GM12801 (cell line): ENCODE results near the gene CLEC12A.

Source experiments
- TF ChIP-seq, protein P1 (sequence below): IDR thresholded peaks from one replicate; pipeline ENCODE4 v1.5.1; 2011; ENCODE audit warnings: control low read depth; ENCODE audit not compliant: insufficient read length; ENCODE audit errors: extremely low read depth

CLEC12A gene

DNA sequence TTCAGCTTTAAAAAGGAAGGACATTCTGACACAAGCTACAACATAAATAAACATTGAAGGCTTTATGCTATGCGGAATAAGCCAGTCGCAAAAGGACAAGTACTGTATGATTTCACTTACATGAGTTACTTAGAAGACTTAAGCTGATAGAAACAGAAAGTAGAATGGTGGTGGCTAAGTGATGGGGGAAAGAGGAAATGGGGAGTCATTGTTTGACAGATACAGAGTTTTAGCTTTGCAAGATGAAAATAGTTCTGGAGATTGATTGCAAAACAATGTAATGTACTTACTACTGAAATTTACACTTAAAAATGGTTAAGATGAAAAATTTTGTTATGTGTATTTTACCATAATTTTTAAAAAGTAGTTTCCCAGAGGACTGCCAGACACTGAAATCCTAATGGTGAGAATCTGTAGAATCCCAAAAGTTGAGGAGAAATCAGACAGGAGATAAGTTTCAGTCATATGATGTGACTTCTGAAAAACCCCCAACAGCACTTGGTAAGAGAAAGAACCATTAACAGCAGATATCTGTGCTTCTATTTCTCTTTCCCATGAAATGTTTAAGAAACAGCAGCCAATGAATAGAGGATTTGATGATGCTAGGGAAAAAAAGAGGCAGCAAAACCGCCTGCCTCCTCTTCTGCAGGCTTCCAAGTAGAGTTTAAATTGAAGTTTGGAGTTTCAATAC lies 22.5 kb upstream of the CLEC12A start:
- TF ChIP-seq, protein P1, sequence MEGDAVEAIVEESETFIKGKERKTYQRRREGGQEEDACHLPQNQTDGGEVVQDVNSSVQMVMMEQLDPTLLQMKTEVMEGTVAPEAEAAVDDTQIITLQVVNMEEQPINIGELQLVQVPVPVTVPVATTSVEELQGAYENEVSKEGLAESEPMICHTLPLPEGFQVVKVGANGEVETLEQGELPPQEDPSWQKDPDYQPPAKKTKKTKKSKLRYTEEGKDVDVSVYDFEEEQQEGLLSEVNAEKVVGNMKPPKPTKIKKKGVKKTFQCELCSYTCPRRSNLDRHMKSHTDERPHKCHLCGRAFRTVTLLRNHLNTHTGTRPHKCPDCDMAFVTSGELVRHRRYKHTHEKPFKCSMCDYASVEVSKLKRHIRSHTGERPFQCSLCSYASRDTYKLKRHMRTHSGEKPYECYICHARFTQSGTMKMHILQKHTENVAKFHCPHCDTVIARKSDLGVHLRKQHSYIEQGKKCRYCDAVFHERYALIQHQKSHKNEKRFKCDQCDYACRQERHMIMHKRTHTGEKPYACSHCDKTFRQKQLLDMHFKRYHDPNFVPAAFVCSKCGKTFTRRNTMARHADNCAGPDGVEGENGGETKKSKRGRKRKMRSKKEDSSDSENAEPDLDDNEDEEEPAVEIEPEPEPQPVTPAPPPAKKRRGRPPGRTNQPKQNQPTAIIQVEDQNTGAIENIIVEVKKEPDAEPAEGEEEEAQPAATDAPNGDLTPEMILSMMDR: no peak

DNA sequence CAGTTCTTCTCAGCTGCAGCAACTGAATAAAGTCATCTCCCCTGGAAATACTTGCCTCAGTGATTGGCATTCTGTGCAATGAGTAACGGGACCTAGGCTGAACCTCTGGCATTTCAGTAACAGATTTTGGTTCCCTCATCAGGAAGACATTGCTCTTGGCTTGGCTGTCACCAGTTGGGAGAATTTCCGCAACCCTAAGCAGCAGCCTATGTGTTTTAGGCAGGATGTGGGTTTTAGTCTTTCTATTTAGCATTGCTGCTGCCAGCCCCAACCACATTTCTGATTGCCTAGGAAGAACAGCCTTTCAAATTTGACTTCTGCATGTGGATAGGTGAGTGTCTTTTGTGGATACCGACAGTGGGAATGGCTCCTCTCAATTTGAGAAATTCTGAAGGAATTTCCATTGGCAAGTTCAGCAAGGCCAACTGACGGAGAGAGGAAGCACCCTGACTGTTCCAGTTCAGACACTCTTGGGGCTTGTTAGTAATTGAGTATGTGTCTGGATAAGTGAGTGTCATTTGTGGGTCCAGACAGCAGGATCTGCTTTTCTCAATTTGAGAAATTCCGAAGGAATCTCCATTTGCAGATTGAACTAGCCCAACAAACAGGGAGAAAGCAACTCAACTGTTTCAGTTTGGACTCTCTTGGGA lies 20.1 kb upstream of the CLEC12A start:
- TF ChIP-seq, protein P1: no peak

DNA sequence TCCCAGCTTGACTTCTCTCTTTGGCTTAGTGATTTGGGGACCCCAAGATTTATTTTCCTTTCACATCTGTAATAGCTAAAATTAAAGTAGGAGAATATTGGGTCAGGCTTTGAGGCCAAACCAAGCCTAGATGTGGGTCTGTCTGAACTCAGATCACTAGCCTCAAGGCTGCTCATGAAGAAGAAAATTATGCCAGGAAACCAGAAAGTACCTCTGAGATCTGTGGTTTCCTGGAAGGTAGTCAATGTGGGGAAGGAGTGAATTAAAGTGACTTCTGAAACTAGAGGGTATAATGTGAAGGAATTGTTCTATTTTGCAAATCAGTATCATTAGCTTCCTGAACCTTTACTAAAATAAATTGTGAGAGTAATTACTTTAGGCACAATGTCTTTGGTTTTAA lies 13.4 kb upstream of the CLEC12A start:
- TF ChIP-seq, protein P1: no peak

DNA sequence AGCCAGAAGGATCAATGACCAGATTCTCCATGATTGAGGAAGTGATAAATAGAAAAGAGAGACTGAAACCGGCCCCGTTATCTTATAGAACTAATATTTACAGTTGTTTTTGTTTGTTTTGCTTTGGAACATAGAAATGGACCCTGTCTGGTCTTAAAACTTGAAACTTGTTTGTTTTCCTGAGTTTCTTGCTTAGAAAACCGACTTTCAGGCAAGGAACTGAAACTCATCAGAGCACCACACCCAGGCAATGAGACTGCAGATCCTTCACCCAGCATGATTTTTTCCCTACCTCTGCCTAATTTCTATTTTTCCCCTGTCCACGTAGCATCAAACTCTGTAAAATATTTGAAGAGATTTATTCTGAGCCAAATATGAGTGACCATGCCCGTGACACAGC lies 10.6 kb upstream of the CLEC12A start:
- TF ChIP-seq, protein P1: no peak

DNA sequence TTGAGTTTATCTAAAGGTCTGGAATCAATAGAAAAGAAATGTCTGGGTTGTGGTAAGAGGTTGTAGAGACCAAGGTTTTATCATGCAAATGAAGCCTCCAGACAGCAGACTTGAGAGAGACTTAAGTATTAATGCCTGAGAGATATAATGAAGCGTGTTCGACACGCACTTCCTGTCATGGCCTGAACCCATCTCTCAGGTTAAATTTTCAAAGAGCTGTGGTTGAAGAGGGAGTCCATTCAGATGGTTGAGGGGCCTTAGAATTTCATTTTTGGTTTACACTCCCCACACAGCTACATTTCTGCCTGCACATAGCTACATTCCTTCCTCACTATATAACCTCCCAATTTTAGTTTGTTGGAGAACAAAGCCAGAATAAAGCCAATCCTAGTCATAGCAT lies 10.1 kb upstream of the CLEC12A start:
- TF ChIP-seq, protein P1: no peak

DNA sequence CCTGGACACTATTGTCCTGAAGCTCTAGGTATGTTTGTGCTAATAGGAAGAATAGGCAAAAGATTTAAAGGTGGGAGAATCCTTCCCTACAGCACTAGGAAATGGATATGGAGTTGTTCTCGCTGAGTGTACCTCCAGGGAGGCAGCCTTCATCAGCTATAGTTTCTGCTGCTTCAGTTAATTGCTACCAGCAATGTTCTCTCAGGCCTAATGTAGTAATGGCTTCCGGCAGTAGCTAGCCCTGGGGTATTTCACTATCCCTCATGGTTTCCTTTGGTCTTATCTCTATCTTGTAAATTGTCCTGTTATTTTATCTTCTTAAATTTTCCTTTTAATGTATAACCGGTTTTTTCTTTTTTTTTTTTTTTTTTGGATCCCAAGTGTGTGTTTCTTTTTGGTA lies 9.3 kb upstream of the CLEC12A start:
- TF ChIP-seq, protein P1: no peak

DNA sequence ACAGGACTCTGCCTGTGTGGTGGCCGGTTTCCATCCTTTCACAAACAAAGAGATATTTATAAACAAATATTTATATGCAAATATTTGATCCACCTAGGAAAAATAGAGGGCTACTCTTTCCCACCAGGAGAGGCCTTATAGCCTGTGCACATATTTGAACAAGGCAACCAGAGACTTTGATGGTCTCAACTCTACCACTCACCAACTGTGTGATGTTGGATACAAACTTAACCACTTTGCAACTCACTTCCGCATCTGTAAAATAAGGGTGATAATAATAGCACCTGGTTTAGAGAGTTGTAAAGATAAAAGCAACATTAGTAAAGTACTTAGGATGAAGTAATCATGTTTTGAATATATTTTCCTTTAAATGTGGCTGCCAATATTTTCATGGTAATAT lies 1.5 kb upstream of the CLEC12A start:
- TF ChIP-seq, protein P1: no peak
